GM12875 (cell line): ENCODE measurements around the gene SFT2D3.
"Not testable (repeated sequence)": the region's sequence is repeated elsewhere in the genome, so short reads cannot be mapped to it uniquely, and the experiment has no call there.

Source experiments
- H3K4me3 ChIP-seq: one replicate; pipeline ENCODE4 v1.5.1; 2011; ENCODE audit warnings: low read depth, low read length, control low read depth
- TF ChIP-seq, protein P1 (sequence below): IDR thresholded peaks from 2 replicates; pipeline ENCODE4 v1.5.1; 2011; ENCODE audit warnings: low read depth, mild to moderate bottlenecking, control low read depth, inconsistent platforms, low read length, moderate library complexity, borderline replicate concordance; ENCODE audit not compliant: insufficient read depth

SFT2D3 gene

GRCh38 chr2:127739800-127740199, 38.5 kb downstream of the SFT2D3 start:
- H3K4me3 ChIP-seq, result no peak overlapping the region
- TF ChIP-seq, protein P1, sequence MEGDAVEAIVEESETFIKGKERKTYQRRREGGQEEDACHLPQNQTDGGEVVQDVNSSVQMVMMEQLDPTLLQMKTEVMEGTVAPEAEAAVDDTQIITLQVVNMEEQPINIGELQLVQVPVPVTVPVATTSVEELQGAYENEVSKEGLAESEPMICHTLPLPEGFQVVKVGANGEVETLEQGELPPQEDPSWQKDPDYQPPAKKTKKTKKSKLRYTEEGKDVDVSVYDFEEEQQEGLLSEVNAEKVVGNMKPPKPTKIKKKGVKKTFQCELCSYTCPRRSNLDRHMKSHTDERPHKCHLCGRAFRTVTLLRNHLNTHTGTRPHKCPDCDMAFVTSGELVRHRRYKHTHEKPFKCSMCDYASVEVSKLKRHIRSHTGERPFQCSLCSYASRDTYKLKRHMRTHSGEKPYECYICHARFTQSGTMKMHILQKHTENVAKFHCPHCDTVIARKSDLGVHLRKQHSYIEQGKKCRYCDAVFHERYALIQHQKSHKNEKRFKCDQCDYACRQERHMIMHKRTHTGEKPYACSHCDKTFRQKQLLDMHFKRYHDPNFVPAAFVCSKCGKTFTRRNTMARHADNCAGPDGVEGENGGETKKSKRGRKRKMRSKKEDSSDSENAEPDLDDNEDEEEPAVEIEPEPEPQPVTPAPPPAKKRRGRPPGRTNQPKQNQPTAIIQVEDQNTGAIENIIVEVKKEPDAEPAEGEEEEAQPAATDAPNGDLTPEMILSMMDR, result no peak

DNA sequence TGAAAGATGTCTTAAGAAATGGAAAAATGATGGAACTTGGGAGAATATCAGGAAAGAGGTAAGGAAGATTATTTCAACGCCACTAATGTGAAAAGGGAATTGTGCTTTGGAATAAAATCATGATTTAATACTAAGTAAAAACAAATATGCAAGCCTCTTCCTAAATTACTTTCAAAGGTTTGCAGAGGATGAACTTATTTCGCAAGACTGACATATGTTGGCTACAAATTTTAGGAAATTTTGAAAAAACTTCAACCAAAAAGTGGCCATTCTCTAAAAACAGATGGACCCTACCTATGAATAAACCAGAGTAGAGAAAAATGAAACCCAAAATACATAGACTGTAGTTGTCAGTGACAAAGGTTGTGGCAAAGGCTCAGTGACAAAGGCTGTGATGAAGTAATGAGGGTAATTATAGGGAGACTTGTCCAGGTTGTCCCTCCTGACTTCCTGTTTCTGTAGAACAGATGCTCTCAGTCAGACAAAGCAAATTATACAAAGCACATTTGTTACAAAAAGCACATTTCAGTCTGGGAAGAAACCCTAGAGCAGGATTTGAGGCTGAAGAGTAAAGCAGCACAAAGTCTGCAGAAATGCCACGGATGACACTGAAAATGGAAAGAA, 39.5 kb downstream of the SFT2D3 start:
- no peak overlapping the region for H3K4me3 ChIP-seq
- TF ChIP-seq, protein P1, result no peak

DNA sequence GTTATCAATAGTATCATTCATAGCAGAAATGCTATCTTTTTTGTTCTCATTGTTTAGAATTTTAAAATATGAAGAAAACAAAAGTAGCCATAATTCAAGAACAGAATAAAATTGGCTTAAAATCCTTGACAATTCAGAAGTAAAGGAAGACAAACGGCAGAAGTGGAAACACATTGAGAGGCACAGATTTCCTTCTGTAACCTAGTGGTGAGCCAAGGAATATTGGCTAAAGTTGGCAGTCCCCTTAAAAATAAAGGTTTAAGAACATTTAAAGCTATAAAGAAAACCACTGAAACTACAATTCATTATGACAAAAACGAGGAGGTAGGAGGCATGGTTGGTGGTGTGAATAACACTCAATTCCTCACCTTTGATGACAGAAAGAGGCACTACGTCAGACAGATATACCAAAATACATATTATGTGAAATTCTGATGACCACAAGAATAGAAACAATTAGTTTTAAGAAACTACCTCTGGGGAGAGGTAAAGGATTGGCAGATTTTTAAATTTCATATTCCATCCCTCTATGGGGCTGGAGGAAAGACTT, 42.3 kb downstream of the SFT2D3 start:
- no peak overlapping the region for H3K4me3 ChIP-seq
- TF ChIP-seq, protein P1, result peak; percentile 3; the same call in 1 of the 2 replicates

DNA sequence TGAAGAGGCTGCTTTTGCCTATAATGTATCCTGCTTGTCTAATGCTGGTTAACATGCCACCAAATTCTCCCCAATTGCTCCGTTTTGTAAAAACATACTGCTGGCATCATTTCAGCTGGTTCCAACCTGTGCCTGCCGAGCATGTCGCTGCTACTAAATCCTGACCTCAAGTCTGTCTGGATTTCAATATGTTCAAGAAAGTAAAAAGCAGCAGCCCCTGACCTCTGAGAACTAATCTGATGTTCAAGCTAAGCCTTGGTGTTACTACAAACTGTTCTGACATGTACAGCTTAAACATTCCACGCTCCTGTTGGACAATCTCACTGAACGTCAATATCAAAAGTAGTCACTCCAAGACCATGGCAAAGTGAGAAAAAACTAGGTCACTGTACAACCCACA, 46.3 kb downstream of the SFT2D3 start:
- no peak overlapping the region for H3K4me3 ChIP-seq
- TF ChIP-seq, protein P1, result no peak

DNA sequence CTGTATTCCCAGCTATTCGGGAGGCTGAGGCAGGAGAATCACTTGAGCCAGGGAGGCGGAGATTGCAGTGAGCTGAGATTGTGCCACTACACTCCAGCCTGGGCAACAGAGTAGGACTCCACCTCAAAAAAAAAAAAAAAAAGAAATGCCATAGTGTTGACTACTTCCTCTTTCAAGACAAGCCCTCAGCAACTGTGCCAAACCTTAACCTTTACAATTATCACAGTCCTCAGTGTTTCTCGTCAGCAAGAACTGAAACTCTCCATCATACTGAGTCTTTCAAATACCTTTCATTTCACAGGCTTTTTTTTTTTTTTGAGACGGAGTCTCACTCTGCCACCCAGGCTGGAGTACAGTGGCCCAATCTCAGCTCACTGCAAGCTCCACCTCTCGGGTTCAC, 48.2 kb downstream of the SFT2D3 start:
- H3K4me3 ChIP-seq, result not testable (repeated sequence)

DNA sequence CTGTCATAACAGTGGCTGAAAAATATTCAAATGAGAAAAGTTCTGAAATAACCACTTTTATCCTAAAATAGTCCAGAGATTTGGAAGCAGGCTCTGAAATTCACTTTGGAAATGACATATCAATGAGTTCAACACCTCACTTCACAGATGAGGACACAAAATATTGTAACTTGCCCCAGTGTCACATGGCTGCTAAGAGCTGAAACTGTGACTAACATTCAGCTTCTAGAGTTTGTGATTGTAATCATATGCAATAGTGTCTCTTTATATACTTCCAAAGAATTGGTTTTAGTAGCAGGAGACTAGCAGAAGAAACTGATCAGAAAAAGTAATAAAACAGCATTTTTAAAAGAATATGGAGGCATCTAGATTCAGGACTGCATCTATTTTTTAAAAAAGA, 52.1 kb downstream of the SFT2D3 start:
- no peak overlapping the region for H3K4me3 ChIP-seq
- TF ChIP-seq, protein P1, result no peak

GRCh38 chr2:127754186-127754585, 52.9 kb downstream of the SFT2D3 start:
- TF ChIP-seq, protein P1, result no peak
- H3K4me3 ChIP-seq, result no peak overlapping the region
